RWPE1 (cell line): ENCODE measurements around the gene RNF169.

Source experiments
- CTCF ChIA-PET: fragments of 350-600 bp; sonication (Branson Sonifier 250); formaldehyde crosslinking; extraction: SDS; loops from one replicate; lab custom pipeline; 2021; lab: Yijun Ruan, JAX
- POLR2A ChIA-PET: fragments of 400-600 bp; formaldehyde crosslinking; extraction: SDS; loops from one replicate; lab custom pipeline; 2020; ENCODE audit warnings: antibody characterized with exemption; ENCODE audit not compliant: low non-redundant PET; lab: Yijun Ruan, JAX
- DNase-seq: peaks from one replicate; pipeline ENCODE4 v3.0.0; 2012; ENCODE audit warnings: low spot score
- H3K27ac ChIP-seq: fragments of 450-650 bp; 2 replicates; pipeline ENCODE4 v1.5.1; 2017
- CTCF ChIP-seq: fragments of 450-650 bp; conservative IDR thresholded peaks from 2 replicates; pipeline ENCODE4 v1.5.1; 2017; ENCODE audit warnings: low read depth, mild to moderate bottlenecking

RNF169 gene

DNA sequence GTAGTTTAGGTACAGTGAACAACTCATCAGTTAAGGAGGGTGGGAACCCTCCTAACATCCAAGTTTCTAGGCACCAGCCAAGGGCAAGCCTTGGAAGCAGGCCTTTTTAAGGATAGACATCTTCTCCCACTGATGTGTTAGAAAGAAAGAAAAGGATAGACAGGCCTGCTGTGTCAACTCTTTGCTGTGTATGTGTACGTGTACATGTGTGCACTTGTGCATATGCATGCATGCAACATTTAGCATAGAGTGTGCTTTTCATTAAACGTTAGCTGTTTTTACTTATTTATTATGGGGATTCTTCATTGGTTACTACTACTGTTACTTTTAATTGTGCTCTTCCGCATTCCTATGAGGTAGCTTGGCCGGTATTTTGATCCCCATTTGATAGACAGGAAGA is 36.1 kb downstream of the RNF169 start:
- POLR2A ChIA-PET, result no interaction called here

DNA sequence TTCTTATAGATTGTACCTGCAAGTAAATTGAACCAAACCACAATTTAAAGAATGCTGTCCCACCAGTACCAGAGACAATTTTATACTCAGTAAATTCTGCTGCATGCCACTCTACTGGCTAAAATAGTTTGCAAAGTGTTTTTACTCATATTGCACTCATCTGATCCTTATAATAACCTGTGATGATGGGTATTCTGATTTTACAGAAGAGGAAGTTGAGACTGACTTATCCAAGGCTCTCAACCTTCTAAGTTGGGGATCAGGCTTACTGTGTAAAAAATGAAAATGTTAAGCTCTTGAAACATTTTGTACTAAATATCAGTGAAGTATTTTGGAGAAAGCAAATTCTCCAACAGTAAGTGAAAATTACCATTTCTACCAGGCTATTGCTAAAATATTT is 37.9 kb downstream of the RNF169 start:
- DNase-seq, result no peak
- ChIA-PET POLR2A (no interaction called here), CTCF (no interaction called here)
- no peak for TF ChIP-seq CTCF
- no peak overlapping the region for H3K27ac ChIP-seq

More for the DNA sequence above, 36.1 kb downstream of the RNF169 start:
- H3K27ac ChIP-seq, result no peak overlapping the region
- no peak for DNase-seq
- no peak for TF ChIP-seq CTCF
- CTCF ChIA-PET, result no interaction called here

- TF ChIP-seq CTCF, result no peak
- H3K27ac ChIP-seq, result no peak overlapping the region
- DNase-seq, result no peak
- ChIA-PET CTCF (interaction anchor here (0.6 kb wide), 1 partner anchor 203 kb away, joined by 3 read pairs; no protein-coding TSS in a partner anchor), POLR2A (no interaction called here)
Measured at GRCh38 chr11:74791333-74792100, 42.9 kb downstream of the RNF169 start.

GRCh38 chr11:74806267-74806666 is 57.6 kb downstream of the RNF169 start:
- TF ChIP-seq CTCF, result no peak
- ChIA-PET CTCF (no interaction called here), POLR2A (no interaction called here)
- no peak for DNase-seq
- no peak overlapping the region for H3K27ac ChIP-seq

- no peak for TF ChIP-seq CTCF
- DNase-seq, result no peak
- POLR2A ChIA-PET, result no interaction called here
- H3K27ac ChIP-seq, result no peak overlapping the region
- CTCF ChIA-PET, result no interaction called here
Measured at GRCh38 chr11:74809801-74810200, 61.2 kb downstream of the RNF169 start.

GRCh38 chr11:74815966-74816365 is 67.3 kb downstream of the RNF169 start:
- no peak for TF ChIP-seq CTCF
- POLR2A ChIA-PET, result no interaction called here
- no peak overlapping the region for H3K27ac ChIP-seq
- CTCF ChIA-PET, result interaction anchor here (0.8 kb wide), 1 partner anchor 32 kb away, joined by 4 read pairs; no protein-coding TSS in a partner anchor
- DNase-seq, result no peak
